CMK (cell line): ENCODE measurements around the gene NLE1.
"Not testable (repeated sequence)": the region's sequence is repeated elsewhere in the genome, so short reads cannot be mapped to it uniquely, and the experiment has no call there.

Source experiments
- DNase-seq: peaks from one replicate; pipeline ENCODE4 v3.0.0-alpha.2; 2010; ENCODE audit warnings: low read depth

The NLE1 gene

DNA sequence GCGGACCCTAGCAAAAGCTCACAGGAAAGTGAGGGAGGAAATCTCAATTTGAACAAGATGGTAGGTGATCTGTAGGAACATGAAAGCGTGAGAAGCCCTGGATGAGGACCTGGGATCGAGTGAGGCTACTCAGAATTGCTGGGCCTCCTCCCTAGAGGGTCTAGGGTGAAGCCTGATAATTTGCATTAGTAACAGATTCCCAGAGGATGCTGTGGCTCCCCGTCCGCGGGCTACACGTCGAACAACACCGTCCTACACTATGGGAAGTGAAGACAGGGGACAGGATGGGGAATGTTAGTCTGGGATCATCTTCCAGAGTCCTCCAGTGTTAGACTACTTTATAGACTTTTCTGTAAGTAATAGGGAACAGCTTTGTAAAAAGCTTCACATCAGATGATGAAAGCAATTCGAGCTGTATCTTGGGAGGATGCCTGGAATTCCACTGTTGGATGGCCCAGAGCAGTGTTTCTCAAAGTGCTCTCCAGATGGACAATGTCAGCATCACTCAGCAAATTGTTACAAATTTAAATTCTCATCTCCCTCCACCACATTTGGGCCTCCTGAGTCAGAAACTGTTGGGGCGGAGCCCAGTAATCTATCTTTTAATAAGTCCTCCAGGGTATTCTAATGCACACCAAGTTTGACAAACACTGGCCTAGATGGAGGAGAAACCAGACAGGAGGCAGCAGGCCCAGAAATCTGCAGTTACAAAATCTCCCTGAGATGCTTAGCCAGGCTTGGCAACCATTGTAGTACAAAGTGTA is 14.2 kb downstream of the NLE1 start:
- no peak for DNase-seq

- no peak for DNase-seq
These were observed 20.8 kb downstream of the NLE1 start, which contains the start of gene FNDC8 for GRCh38 chr17:35121315-35121714. Gene FNDC8 (plus strand): TSS chr17:35121615. CDS start chr17:35121694, 79 bp downstream.

- peak; percentile 74 for DNase-seq
These were observed 22.5 kb downstream of the NLE1 start, which contains the start of gene RAD51D for GRCh38 chr17:35119370-35120165. Gene RAD51D (minus strand): TSS chr17:35119860. CDS start chr17:35119613, 247 bp downstream.

DNA sequence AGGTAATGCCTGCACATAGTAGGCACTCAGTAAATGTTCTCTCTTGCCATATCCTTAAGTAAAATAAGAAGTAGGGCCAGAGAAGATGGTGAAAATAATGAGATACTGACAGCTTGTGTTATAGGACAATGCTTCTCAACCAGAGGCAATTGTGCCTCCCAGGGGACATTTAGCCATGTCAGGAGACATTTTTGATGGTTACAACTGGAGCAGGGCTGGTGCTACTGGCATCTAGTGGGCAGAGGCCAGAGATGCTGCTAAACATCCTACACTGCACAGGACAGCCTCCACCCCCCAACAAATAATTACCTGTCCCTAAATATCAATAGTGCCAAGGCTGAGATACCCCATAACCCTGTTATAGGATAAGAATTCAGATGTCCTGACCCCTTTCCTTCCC is 24.1 kb downstream of the NLE1 start:
- no peak for DNase-seq

DNA sequence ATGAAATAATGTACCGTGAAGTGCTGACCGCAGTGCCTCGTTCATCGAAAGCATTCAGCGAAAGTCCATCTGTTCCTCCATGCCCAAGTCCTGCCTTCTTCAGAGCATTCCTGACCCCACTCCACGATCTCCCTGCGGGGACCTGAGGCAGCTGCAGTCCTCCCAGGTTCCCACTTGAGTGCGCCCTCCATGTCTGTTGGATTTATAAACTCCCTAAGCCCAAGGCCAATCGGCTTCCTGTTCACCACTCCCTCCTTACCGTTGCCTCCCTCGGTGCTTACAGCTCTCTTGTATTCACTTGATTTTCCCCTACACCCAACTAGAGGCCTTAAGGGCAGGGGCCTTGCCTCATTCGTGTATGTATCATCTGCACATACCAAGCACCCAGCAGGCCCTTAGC is 25.3 kb downstream of the NLE1 start:
- DNase-seq = no peak

GRCh38 chr17:35110791-35111190 is 31.3 kb downstream of the NLE1 start:
- not testable (repeated sequence) for DNase-seq

DNA sequence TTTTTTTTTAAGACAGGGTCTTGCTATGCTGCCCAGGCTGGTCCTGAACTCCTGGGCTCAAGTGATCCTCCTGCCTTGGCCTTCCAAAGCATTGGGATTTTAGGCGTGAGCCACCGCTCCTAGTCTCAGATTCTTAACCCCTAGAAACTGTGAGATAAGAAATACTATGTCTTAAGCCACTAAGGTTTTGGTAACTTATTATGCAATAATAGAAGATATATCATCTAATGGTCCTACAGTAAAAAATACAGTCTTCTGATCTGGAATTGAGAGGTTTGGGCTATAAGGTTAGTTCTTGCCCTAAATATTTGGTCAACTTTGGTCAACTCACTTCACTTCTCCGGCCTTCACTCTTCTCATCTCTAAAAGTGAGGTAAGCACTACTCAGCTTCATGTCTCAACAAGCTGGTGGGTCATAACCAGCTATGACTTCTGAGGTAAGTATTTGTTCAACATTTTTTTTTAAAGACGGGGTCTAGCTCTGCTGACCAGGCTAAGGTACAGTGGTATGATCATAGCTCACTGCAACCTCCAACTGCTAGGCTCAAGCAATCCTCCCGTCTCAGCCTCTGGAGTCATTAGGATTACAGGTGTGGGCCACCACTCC is 37.2 kb downstream of the NLE1 start:
- DNase-seq = no peak

DNA sequence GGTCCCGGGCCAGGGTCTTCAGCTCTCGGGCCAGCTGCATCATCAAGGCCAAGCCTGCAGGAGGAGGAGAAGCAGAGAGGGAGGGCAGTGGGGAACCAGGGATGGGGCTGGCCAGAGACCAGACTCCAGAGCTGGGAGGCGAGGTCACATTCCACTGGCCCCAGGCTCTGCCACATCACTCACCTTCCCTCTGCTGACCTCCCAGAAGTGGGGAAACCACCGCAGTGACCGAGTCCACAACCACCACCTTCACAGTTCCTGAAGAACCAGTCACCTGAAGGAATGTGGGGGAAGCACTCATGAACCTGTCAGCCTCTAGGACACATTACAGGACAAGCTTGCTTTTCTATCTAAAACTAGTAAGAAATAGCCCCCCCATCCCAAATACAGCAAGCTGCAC is 38.8 kb downstream of the NLE1 start:
- DNase-seq = no peak

DNA sequence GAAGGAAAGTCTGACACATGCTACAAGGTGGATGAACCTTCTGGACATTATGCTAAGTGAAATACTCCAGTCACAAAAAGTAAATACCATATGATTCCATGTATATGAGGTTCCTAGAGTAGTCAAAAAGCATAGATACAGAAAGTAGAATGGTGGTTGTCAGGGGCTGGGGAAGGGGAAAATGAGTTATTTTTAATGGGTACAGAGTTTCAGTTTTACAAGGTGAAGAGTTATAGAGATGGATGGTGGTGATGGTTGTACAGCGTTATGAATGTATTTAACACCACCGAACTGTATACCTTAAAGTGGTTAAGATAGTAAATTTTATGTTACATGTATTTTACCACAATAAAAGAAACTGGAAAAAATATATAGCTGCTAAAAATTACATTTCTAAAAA is 40.4 kb downstream of the NLE1 start:
- DNase-seq = no peak

GRCh38 chr17:35101036-35101435 is 41.1 kb downstream of the NLE1 start:
- no peak for DNase-seq

GRCh38 chr17:35099908-35100307 is 42.2 kb downstream of the NLE1 start:
- no peak for DNase-seq

DNA sequence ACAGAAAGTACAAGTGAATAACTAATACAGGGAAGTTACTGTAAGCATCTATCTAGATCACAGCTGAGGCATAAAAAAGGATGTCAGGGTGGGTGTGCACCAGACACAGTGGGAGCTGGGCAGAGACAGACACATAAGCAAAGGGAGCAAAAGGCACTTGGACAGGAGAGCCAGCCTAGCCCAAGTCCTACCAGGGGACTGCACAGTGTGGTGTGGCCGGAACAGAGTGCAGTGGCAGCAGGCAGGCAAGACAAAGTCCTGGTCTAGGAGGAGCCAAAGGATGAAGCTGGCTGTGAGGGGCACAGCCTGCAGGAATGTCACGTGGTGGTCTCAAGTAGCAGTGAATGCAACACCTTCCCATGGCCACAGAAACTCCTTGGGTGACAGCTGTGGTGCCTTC is 44.3 kb downstream of the NLE1 start:
- DNase-seq = no peak

DNA sequence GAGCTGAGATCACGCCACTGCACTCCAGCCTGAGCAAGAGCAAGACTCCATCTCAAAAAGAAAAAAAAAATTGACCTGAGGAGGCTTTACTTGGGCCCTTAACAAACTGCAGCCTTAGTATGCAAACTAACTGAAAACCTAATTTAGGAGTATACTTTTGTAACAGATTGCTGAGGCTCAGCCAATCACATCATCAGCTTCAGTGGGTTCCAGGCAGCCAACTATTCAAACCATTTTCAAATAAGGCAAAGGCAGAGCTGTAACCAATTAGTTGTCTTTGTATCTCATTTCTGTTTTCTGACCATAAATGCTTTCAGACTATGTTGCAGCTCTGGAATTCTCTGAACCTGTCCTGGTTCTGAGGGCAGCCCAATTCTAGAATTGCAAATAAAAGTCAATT is 46.4 kb downstream of the NLE1 start:
- DNase-seq = no peak

DNA sequence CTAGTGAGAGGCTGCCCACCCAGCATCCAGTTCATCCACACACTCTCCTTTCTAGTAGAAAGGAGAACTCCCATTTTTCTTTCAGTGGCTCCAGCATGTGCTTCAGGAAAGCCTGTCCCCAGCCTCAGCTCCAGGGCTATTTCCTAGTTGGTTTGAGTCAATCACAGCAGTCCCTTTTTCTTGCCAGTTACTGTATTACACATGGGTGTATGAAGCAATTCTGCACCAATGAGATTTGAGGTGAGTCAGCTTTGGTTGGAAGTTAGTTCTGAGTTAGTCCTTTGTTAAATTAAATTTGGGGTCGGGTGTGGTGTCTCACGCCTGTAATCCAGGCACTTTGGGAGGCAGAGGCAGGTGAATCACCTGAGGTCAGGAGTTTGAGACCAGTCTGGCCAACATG is 47.2 kb downstream of the NLE1 start:
- no peak for DNase-seq

DNA sequence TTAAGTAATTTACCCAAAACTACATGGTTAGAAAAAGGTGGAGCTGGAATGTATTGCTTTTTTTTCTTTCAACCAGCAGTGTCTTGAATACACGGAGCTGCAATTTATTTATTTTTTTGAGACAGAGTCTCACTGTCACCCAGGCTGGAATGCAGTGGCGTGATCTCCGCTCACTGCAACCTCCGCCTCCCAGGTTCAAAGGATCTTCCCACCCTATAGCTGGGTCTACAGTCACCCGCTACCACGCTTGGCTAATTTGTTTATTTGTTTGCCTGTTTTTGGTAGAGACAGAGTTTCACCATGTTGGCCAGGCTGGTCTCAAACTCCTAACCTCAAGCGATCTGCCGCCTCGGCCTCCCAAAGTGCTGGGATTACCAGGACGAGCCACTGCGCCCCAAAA is 51.4 kb downstream of the NLE1 start:
- DNase-seq = not testable (repeated sequence)

DNA sequence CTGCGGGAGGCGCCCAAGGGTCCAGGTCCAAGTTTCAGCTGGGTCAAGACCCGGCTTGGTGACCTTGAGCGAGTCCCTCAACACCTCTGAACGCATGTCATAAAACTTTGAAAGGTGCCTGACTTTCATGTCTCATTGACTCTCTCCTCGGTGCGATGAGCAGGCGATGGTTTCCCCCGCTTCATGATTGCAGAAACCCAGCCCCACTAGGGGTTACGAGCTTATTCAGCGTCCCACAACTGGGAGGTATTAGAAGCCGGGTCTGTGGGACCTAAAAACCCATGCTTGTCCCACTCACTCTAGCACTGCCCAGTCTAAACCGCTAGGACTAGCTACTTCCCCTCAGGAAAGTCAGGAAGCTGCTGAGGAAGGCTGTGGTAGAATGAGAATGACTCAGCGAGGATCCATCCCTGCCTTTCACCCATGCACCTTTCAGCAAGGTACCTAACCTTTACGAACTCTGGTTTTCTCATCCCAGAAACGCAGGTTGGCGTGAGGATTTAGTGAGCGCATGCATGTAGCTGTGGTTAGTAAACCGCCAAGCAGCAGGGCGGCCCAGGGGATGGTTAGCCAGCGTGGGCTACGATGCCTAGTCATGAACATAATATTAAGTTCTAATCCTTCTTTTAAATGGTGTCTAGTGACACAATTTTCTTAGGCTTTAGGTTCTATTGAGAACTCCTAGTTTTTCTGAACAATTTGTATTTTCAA is 52.4 kb downstream of the NLE1 start:
- peak; percentile 53 for DNase-seq

GRCh38 chr17:35088881-35089585 is 53.1 kb downstream of the NLE1 start:
- peak; percentile 68 for DNase-seq

DNA sequence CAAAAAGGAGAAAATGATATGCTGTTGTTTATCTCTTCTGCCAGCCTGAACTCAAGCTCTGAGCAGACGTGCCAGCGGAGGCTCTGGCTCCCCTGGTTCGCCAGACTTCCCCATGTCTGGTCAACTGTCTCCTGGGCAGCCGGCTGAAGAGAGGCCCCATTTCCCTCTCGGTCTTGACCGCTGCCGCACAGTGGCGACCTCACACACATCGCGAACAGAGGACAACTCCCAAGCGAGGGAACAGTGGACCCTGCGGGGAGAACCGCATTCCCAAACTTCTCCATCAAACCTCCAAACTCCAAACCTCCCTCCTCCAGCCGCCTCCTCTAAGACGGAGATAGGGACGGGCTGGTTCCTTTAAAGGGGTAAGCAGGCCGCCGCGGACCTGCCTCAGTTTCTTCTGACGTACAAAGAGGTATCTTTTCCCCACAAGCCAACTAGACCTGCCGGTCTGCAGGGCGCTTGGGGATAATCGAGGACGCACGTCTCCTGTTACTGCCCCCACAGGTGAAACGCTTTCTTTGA is 53.7 kb downstream of the NLE1 start:
- DNase-seq = peak; percentile 59

- peak; percentile 26 for DNase-seq
These were observed 54.3 kb downstream of the NLE1 start for GRCh38 chr17:35087731-35088355.

DNA sequence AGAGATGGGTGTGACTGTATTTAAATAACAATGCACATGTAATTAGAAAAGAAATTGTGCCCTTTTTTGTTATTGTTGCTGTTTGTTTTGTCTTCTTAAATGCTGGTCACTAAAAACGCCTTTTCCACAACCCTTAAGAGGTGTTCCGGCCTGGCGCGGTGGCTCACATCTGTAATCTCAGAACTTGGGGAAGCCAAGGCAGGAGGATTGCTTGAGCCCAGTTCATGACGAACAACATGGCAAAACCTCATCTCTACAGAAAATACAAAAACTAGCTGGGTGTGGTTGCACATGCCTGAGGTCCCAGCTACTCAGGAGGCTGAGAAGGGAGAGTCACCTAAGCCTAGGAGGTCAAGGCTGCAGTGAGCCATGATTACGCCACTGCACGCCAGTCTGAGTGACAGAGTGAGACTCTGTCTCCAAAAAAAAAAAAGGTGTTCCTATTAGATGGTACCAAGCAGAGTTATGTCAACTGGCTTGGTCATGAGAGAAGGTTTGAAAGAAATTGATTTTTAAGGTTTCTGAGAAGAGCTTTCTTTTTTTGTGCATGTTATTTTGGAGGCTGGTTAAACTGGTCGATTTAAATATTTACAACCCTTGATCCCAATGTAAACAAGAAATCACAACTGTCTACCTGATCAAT is 55.1 kb downstream of the NLE1 start:
- no peak for DNase-seq
